Uterus (tissue), 4 donors: Measurements from ENCODE around the gene OSCP1. TPM values are rescaled to one million over a fixed set of nuclear protein-coding genes. Genes with fewer than 3 reads are reported as not detected.

ENCODE experiments used
- DNase-seq, 2 donors: peaks; one replicate each; pipeline ENCODE4 v3.0.0-alpha.2; 2019 to 2020
- H3K27ac ChIP-seq, 2 donors: fragments of 200-600 bp; sonication (generic); 1 replicate in 1 of 2; 2 replicates in 1 of 2; pipeline ENCODE4 v1.5.1; 2016 to 2018
- H3K27me3 ChIP-seq, 2 donors: fragments of 200-600 bp; sonication (generic); one replicate each; pipeline ENCODE4 v1.5.1; 2018 to 2019; ENCODE audit warnings: control low read depth in 1 of 2
- H3K36me3 ChIP-seq, 2 donors: fragments of 200-600 bp; sonication (generic); one replicate each; pipeline ENCODE4 v1.5.1; 2019; ENCODE audit warnings: control low read depth in 1 of 2
- H3K4me1 ChIP-seq, 2 donors: fragments of 200-600 bp; sonication (generic); one replicate each; pipeline ENCODE4 v1.5.1; 2018 to 2019; ENCODE audit warnings: control low read depth in 1 of 2
- H3K4me3 ChIP-seq, 2 donors: fragments of 200-600 bp; sonication (generic); 1 replicate in 1 of 2; 2 replicates in 1 of 2; pipeline ENCODE4 v1.5.1; 2018 to 2019; ENCODE audit warnings: mild to moderate bottlenecking in 1 of 2
- H3K9me3 ChIP-seq, 2 donors: fragments of 200-600 bp; sonication (generic); one replicate each; pipeline ENCODE4 v1.5.1; 2019; ENCODE audit warnings: control low read depth in 1 of 2
- POLR2A ChIP-seq, 2 donors: fragments of 450-650 bp; IDR thresholded peaks; one replicate each; pipeline ENCODE4 v1.6.1; 2016; ENCODE audit warnings: antibody characterized with exemption in 2 of 2, mild to moderate bottlenecking in 1 of 2, moderate library complexity in 1 of 2
- intact Hi-C: fragments of 100-400 bp; cut with DNase I; formaldehyde crosslinking; loops from one replicate; pipeline ENCODE4 v1.15.1; 2023; ENCODE audit warnings: low total_unique reads
- total RNA-seq, 4 donors: library from RNA; depleted of rRNA in 3 of 4; stranded (reverse); fragments of >200 nt in 3 of 4; gene quantifications; one replicate each; pipeline versions ENCODE4 v1.1.0 to v1.2.4, GENCODE V29; 2014 to 2023
- TF ChIP-seq, protein P1 (sequence below), 4 experiments: fragments of 200-600 bp in 2 of 4; fragments of 450-650 bp in 2 of 4; sonication (generic) in 2 of 4; IDR thresholded peaks; one replicate each; pipeline ENCODE4 v1.5.1; 2016 to 2019; ENCODE audit warnings: antibody characterized with exemption in 4 of 4, mild to moderate bottlenecking in 2 of 4, moderate library complexity in 1 of 4
- donor health status: DM: yes; HTN: yes; CAD: no.

Gene OSCP1
- total RNA-seq, 4 donors from 2014 or later: 2.4 to 22.4 (median 12.0) TPM

DNA sequence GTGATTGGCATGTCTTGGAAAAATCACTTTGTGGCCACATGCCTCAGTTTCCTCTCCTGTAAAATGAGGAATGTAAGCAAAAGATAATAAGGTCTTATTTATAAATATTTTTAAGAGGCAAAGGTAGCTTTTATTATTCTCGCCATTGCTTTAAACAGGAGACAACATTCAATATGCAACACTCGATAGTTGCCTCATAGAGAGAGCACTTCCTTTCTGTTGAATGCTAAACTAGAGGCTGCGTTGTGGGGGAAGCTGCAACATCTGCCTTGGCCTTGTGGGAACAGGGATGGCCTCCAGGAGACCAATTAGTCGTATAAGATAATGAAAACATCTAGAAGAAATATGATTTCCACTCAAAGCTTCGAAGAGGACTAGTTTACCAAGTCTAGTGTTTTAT lies 3.5 kb downstream of the OSCP1 start:
- no peak overlapping the region for H3K27ac ChIP-seq

DNA sequence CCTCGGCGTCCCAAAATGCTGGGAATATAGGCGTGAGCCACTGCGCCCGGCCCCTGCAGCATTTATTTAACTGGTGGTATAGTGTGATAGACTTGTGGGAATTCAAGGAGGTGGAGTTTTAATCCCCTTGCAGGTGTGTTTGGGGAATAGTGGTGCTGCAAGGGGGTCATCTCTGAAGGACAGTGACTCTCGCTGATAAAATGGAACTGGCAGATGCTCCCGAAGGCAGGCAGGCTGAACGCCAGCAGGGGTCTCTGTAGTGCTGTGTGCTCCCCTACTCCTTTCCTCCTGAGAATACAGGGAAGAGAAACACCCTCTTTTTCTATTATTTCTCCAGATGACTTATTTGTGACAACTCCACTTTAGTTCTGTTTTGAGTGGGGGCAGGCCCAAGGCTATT lies 4.0 kb downstream of the OSCP1 start:
- Histone ChIP-seq H3K9me3 (no peaks in the 10 kb centered on the region), H3K27ac (no peak overlapping the region), H3K4me3 (no peak overlapping the region), H3K4me1 (peaks cover 0 to 3% of the 10 kb centered on the region in 2 donors), H3K36me3 (no peaks in the 10 kb centered on the region), H3K27me3 (no peaks in the 10 kb centered on the region)
- intact Hi-C loops: no loop called here
- no peak for DNase-seq
- TF ChIP-seq POLR2A (IDR thresholded peaks at IDR 0.05): no peak
- TF ChIP-seq, protein P1, sequence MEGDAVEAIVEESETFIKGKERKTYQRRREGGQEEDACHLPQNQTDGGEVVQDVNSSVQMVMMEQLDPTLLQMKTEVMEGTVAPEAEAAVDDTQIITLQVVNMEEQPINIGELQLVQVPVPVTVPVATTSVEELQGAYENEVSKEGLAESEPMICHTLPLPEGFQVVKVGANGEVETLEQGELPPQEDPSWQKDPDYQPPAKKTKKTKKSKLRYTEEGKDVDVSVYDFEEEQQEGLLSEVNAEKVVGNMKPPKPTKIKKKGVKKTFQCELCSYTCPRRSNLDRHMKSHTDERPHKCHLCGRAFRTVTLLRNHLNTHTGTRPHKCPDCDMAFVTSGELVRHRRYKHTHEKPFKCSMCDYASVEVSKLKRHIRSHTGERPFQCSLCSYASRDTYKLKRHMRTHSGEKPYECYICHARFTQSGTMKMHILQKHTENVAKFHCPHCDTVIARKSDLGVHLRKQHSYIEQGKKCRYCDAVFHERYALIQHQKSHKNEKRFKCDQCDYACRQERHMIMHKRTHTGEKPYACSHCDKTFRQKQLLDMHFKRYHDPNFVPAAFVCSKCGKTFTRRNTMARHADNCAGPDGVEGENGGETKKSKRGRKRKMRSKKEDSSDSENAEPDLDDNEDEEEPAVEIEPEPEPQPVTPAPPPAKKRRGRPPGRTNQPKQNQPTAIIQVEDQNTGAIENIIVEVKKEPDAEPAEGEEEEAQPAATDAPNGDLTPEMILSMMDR (IDR thresholded peaks at IDR 0.05): no peak

More for the DNA sequence above, 3.5 kb downstream of the OSCP1 start:
- peaks cover 0 to 3% of the 10 kb centered on the region in 2 donors for H3K4me1 ChIP-seq
- no peaks in the 10 kb centered on the region for H3K36me3 ChIP-seq
- no peaks in the 10 kb centered on the region for H3K9me3 ChIP-seq
- intact Hi-C loops: no loop called here
- TF ChIP-seq, protein P1 (IDR thresholded peaks at IDR 0.05): no peak
- TF ChIP-seq POLR2A (IDR thresholded peaks at IDR 0.05): no peak
- DNase-seq: no peak
- no peak overlapping the region for H3K4me3 ChIP-seq
- H3K27me3 ChIP-seq: no peaks in the 10 kb centered on the region

DNA sequence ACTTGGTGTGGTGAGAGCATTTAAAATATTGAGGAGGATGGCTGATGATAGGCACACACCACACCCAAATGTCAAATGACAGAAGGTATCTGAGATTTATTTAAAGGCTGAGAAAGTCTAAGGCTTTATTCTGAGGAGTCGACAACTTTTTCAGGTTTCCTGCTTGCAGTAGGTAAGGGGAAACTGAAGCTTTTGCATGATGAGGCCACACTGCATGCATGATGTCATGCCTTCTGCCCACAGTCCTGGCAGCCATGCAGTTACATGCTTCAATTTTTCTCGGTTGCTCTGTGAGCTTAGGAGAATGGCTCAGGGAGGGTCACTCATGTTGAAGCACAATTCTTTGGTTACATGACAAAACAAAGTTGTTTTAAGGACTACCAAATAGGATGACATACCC lies 7.0 kb downstream of the OSCP1 start:
- H3K27ac ChIP-seq: no peak overlapping the region
- no peaks in the 10 kb centered on the region for H3K27me3 ChIP-seq
- TF ChIP-seq, protein P1 (IDR thresholded peaks at IDR 0.05): no peak
- TF ChIP-seq POLR2A (IDR thresholded peaks at IDR 0.05): no peak
- intact Hi-C loops: no loop called here
- DNase-seq: no peak
- H3K4me1 ChIP-seq: no peaks in the 10 kb centered on the region
- no peaks in the 10 kb centered on the region for H3K36me3 ChIP-seq
- no peaks in the 10 kb centered on the region for H3K9me3 ChIP-seq
- no peak overlapping the region for H3K4me3 ChIP-seq

DNA sequence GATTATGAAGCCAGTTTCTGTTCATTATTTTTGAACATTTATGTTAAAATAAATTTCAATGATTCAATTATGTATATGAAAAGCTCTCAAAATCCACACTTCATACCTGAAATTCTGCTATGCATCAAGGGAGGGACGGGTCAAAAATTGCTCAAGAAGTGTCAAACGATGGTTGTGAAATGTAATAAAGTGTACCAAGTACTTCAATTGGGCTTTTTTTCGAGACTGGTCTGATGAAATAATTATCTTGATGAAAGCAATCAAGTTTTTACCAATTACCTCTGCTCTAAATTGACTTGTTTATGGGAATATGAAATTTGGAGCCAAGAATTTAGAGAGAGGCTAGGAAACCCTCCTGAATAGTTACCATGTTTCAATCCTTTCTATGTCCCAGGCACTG lies 7.9 kb downstream of the OSCP1 start:
- Histone ChIP-seq H3K36me3 (no peaks in the 10 kb centered on the region), H3K4me3 (no peak overlapping the region), H3K4me1 (no peaks in the 10 kb centered on the region), H3K27me3 (no peaks in the 10 kb centered on the region), H3K9me3 (no peaks in the 10 kb centered on the region), H3K27ac (no peak overlapping the region)
- no peak for DNase-seq
- intact Hi-C loops: no loop called here
- TF ChIP-seq, protein P1 (IDR thresholded peaks at IDR 0.05): no peak
- no peak for TF ChIP-seq POLR2A (IDR thresholded peaks at IDR 0.05)

DNA sequence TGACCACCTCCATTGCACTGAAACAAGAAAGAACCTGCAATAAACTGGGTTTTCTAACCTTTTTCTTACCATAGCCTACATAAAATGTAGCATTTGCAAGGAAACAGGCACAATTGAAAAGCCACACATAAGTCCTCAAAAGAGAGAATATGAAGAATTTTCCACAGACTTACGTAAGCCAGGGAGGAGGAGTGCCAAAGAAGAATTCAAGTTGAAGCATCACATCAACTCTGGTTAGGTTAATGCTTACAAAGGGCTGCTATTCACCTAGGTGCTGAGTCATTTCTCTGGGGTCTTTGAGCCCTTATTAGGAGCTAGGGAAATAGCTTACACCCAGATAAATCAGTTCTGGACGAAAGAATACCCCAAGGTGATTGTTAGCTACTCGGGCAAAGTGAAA lies 9.6 kb downstream of the OSCP1 start:
- H3K9me3 ChIP-seq: no peaks in the 10 kb centered on the region
- no peak overlapping the region for H3K27ac ChIP-seq
- intact Hi-C loops: no loop called here
- TF ChIP-seq, protein P1 (IDR thresholded peaks at IDR 0.05): no peak
- TF ChIP-seq POLR2A (IDR thresholded peaks at IDR 0.05): no peak
- no peak for DNase-seq
- H3K36me3 ChIP-seq: no peaks in the 10 kb centered on the region
- H3K27me3 ChIP-seq: no peaks in the 10 kb centered on the region
- no peak overlapping the region for H3K4me3 ChIP-seq
- H3K4me1 ChIP-seq: no peaks in the 10 kb centered on the region
